GM23248 (cell line): ENCODE results near the gene POMC.

ENCODE experiments used
- EZH2 ChIP-seq: fragments of 200-600 bp; sonication (generic); IDR thresholded peaks from 2 replicates; pipeline ENCODE4 v1.6.1; 2018; ENCODE audit warnings: antibody characterized with exemption, mild to moderate bottlenecking; ENCODE audit not compliant: insufficient read depth, poor library complexity, severe bottlenecking
- EZH2phosphoT487 ChIP-seq: fragments of 200-600 bp; sonication (generic); IDR thresholded peaks from 2 replicates; pipeline ENCODE4 v1.6.1; 2018; ENCODE audit warnings: antibody characterized with exemption, moderate library complexity, mild to moderate bottlenecking, low read depth; ENCODE audit not compliant: insufficient read depth

- no peak for TF ChIP-seq EZH2phosphoT487
- no peak for TF ChIP-seq EZH2
These were observed 49.7 kb upstream of the POMC start for GRCh38 chr2:25218100-25218499.
